SK-N-SH treated with all-trans-retinoic acid at 6 μM for 48 hours (cell line): ENCODE results near the gene DMD.

ENCODE experiments used
- ATAC-seq: fragments of 200-7000 bp; cut with Tn5 transposase; 3 replicates; pipeline ENCODE4 v1.9.1; 2020; ENCODE audit warnings: mild to moderate bottlenecking, moderate library complexity
- ARNTL ChIP-seq: fragments of 450-650 bp; formaldehyde crosslinking; IDR thresholded peaks from 2 replicates; pipeline ENCODE4 v1.5.0; 2020; ENCODE audit warnings: low read depth, mild to moderate bottlenecking, moderate library complexity, borderline replicate concordance
- BACH2 ChIP-seq: fragments of 250-450 bp; sonication (Bioruptor Pico); IDR thresholded peaks from 2 replicates; pipeline ENCODE4 v1.9.0; 2021; ENCODE audit warnings: mild to moderate bottlenecking, borderline replicate concordance
- CREB5 ChIP-seq: fragments of 250-450 bp; sonication (Bioruptor Pico); IDR thresholded peaks from 2 replicates; pipeline ENCODE4 v1.5.1; 2020; ENCODE audit warnings: low read depth, mild to moderate bottlenecking, moderate library complexity
- CSDC2 ChIP-seq: fragments of 250-450 bp; sonication (Bioruptor Pico); IDR thresholded peaks from 2 replicates; pipeline ENCODE4 v1.5.0; 2020; ENCODE audit warnings: mild to moderate bottlenecking, moderate library complexity
- CSRNP3 ChIP-seq: fragments of 250-450 bp; sonication (Bioruptor Pico); IDR thresholded peaks from 2 replicates; pipeline ENCODE4 v1.5.1; 2021; ENCODE audit warnings: mild to moderate bottlenecking, moderate library complexity
- ESRRG ChIP-seq: fragments of 250-450 bp; sonication (Bioruptor Pico); IDR thresholded peaks from 2 replicates; pipeline ENCODE4 v1.6.1; 2021; ENCODE audit warnings: mild to moderate bottlenecking
- GLIS3 ChIP-seq: fragments of 250-450 bp; sonication (Bioruptor Pico); IDR thresholded peaks from 2 replicates; pipeline ENCODE4 v1.5.0; 2020; ENCODE audit warnings: mild to moderate bottlenecking, moderate library complexity
- ISL1 ChIP-seq: fragments of 250-450 bp; sonication (Bioruptor Pico); IDR thresholded peaks from 2 replicates; pipeline ENCODE4 v2.1.2; 2022; ENCODE audit warnings: mild to moderate bottlenecking, moderate library complexity
- OSR1 ChIP-seq: fragments of 250-450 bp; sonication (Bioruptor Pico); IDR thresholded peaks from 2 replicates; pipeline ENCODE4 v1.8.0; 2022; ENCODE audit warnings: moderate library complexity, mild to moderate bottlenecking, inconsistent platforms
- PATZ1 ChIP-seq: fragments of 250-450 bp; sonication (Bioruptor Pico); IDR thresholded peaks from 2 replicates; pipeline ENCODE4 v1.8.0; 2020; ENCODE audit warnings: mild to moderate bottlenecking, moderate library complexity, borderline replicate concordance
- POU6F1 ChIP-seq: fragments of 250-450 bp; sonication (Bioruptor Pico); IDR thresholded peaks from 2 replicates; pipeline ENCODE4 v1.8.0; 2021; ENCODE audit warnings: low read depth, mild to moderate bottlenecking, moderate library complexity, borderline replicate concordance
- PPARA ChIP-seq: fragments of 250-450 bp; sonication (Bioruptor Pico); IDR thresholded peaks from 2 replicates; pipeline ENCODE4 v1.5.0; 2020; ENCODE audit warnings: mild to moderate bottlenecking, borderline replicate concordance
- RARB ChIP-seq: fragments of 250-450 bp; sonication (Bioruptor Pico); IDR thresholded peaks from 2 replicates; pipeline ENCODE4 v1.8.0; 2021; ENCODE audit warnings: mild to moderate bottlenecking, moderate library complexity
- SNAI2 ChIP-seq: fragments of 250-450 bp; sonication (Bioruptor Pico); IDR thresholded peaks from 2 replicates; pipeline ENCODE4 v1.5.0; 2020; ENCODE audit warnings: mild to moderate bottlenecking, moderate library complexity
- TCF4 ChIP-seq: fragments of 250-450 bp; sonication (Bioruptor Pico); IDR thresholded peaks from 2 replicates; pipeline ENCODE4 v1.8.0; 2021; ENCODE audit warnings: mild to moderate bottlenecking, moderate library complexity, borderline replicate concordance
- TOX ChIP-seq: fragments of 250-450 bp; sonication (Bioruptor Pico); IDR thresholded peaks from 2 replicates; pipeline ENCODE4 v1.8.0; 2021; ENCODE audit warnings: mild to moderate bottlenecking, moderate library complexity, borderline replicate concordance
- TSHZ2 ChIP-seq: fragments of 250-450 bp; sonication (Bioruptor Pico); IDR thresholded peaks from 2 replicates; pipeline ENCODE4 v1.5.0; 2020; ENCODE audit warnings: mild to moderate bottlenecking, moderate library complexity
- ZC3H10 ChIP-seq: fragments of 250-450 bp; sonication (Bioruptor Pico); IDR thresholded peaks from 2 replicates; pipeline ENCODE4 v1.5.1; 2021; ENCODE audit warnings: mild to moderate bottlenecking, moderate library complexity
- ZFP3 ChIP-seq: fragments of 250-450 bp; sonication (Bioruptor Pico); IDR thresholded peaks from 2 replicates; pipeline ENCODE4 v1.5.0; 2020; ENCODE audit warnings: mild to moderate bottlenecking, moderate library complexity
- ZFP30 ChIP-seq: fragments of 450-650 bp; formaldehyde crosslinking; IDR thresholded peaks from 2 replicates; pipeline ENCODE4 v1.5.0; 2022; ENCODE audit warnings: mild to moderate bottlenecking, moderate library complexity
- ZNF565 ChIP-seq: fragments of 450-650 bp; formaldehyde crosslinking; conservative IDR thresholded peaks from 2 replicates; pipeline ENCODE4 v1.5.0; 2020; ENCODE audit warnings: low read depth, mild to moderate bottlenecking, moderate library complexity
- ZNF70 ChIP-seq: fragments of 450-650 bp; formaldehyde crosslinking; IDR thresholded peaks from 2 replicates; pipeline ENCODE4 v1.5.0; 2020; ENCODE audit warnings: mild to moderate bottlenecking, moderate library complexity
- ZNF8 ChIP-seq: fragments of 450-650 bp; formaldehyde crosslinking; IDR thresholded peaks from 2 replicates; pipeline ENCODE4 v1.5.0; 2020; ENCODE audit warnings: mild to moderate bottlenecking, moderate library complexity

DMD gene

GRCh38 chrX:33161829-33162228, 49.5 kb downstream of the DMD start:
- no peak for ATAC-seq
- no peak for TF ChIP-seq TCF4 (CRISPR knock-in tag)
- TF ChIP-seq ZNF8 (CRISPR knock-in tag) = no peak
- no peak for TF ChIP-seq ARNTL (CRISPR knock-in tag)
- TF ChIP-seq ZC3H10 (CRISPR knock-in tag) = no peak
- no peak for TF ChIP-seq ZNF70 (CRISPR knock-in tag)
- TF ChIP-seq RARB (CRISPR knock-in tag) = no peak
- no peak for TF ChIP-seq CSDC2 (CRISPR knock-in tag)
- no peak for TF ChIP-seq ZNF565 (CRISPR knock-in tag)
- TF ChIP-seq GLIS3 = no peak
- TF ChIP-seq CREB5 (CRISPR knock-in tag) = no peak
- no peak for TF ChIP-seq OSR1
- TF ChIP-seq ZFP3 (CRISPR knock-in tag) = no peak
- TF ChIP-seq ISL1 (CRISPR knock-in tag) = no peak

- ATAC-seq = no peak
- no peak for TF ChIP-seq ISL1 (CRISPR knock-in tag)
- no peak for TF ChIP-seq ZC3H10 (CRISPR knock-in tag)
- no peak for TF ChIP-seq SNAI2
- no peak for TF ChIP-seq CSRNP3 (CRISPR knock-in tag)
- no peak for TF ChIP-seq ESRRG (CRISPR knock-in tag)
- TF ChIP-seq ZNF70 (CRISPR knock-in tag) = no peak
- TF ChIP-seq ZNF8 (CRISPR knock-in tag) = no peak
- TF ChIP-seq POU6F1 (CRISPR knock-in tag) = no peak
- no peak for TF ChIP-seq ZFP30
- TF ChIP-seq CSDC2 (CRISPR knock-in tag) = no peak
- TF ChIP-seq TSHZ2 (CRISPR knock-in tag) = no peak
- TF ChIP-seq TCF4 (CRISPR knock-in tag) = no peak
- TF ChIP-seq BACH2 = no peak
- no peak for TF ChIP-seq ARNTL (CRISPR knock-in tag)
- TF ChIP-seq TOX (CRISPR knock-in tag) = no peak
- no peak for TF ChIP-seq CREB5 (CRISPR knock-in tag)
- no peak for TF ChIP-seq OSR1
- TF ChIP-seq, all 23 proteins: peak for 0
Observed at GRCh38 chrX:33160273-33160672, 51.1 kb downstream of the DMD start.

- no peak for ATAC-seq
- TF ChIP-seq ZNF70 (CRISPR knock-in tag) = no peak
- no peak for TF ChIP-seq CSRNP3 (CRISPR knock-in tag)
- TF ChIP-seq TOX (CRISPR knock-in tag) = no peak
- no peak for TF ChIP-seq ISL1 (CRISPR knock-in tag)
- no peak for TF ChIP-seq ZFP3 (CRISPR knock-in tag)
- TF ChIP-seq TSHZ2 (CRISPR knock-in tag) = no peak
- TF ChIP-seq PATZ1 (CRISPR knock-in tag) = no peak
- TF ChIP-seq PPARA (CRISPR knock-in tag) = no peak
Observed at GRCh38 chrX:33156152-33156726, 55.1 kb downstream of the DMD start.
